Measurements from ENCODE around the gene ERI3. TPM values are rescaled to one million over a fixed set of nuclear protein-coding genes. Genes with fewer than 3 reads are reported as not detected.

ERI3 gene
- total and polyA plus RNA-seq, 2 of the 13 experiments (the other 11 are each of a cell fraction or from before 2014, with no cell fraction given): 35.6 to 35.9 TPM

DNA sequence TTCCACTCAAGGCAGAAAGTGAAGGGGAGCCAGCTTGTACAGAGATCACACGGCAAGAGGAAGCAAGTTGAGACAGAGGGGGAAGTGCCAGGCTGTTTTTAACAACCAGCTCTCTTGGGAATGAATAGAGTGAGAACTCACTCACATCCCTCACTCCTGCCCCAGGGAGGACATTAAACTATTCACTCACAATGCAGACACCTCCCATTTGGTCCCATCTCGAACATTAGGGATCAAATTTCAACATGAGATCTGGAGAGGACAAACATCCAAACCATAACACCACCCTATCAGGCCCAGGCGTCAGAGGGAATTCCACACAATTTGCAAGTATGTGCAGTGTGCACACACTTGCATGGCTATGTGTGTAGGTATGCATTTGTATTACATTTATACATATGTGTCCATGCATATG is 79.1 kb downstream of the ERI3 start:
- ATAC-seq (no peak), DNase-seq (ENCODE audit: low spot score) (no peak), FAIRE-seq (peak; percentile 34)
- no peak overlapping the region for H3K9ac ChIP-seq (ENCODE audit: insufficient read depth, low read depth, low read length)
- peaks cover 0 to 1% of the 10 kb centered on the region in 2 experiments; a peak in 1 of 5 replicates for H3K36me3 ChIP-seq (replicated peaks in 1 of 2; ENCODE audit: control insufficient read depth in 1 of 2, insufficient read depth in 2 of 2, low read length in 2 of 2)
- no peak overlapping the region for H2AFZ ChIP-seq (ENCODE audit: low read length)
- intact Hi-C loops (cut with micrococcal nuclease; ENCODE audit: unreplicated experiment) (no loop called here), in situ Hi-C loops (cut with HindIII; ENCODE audit: extremely low pct_ligation_motif_present, low pct_unique_long_range_greater_than_20kb) (no loop called here)
- H3K27ac ChIP-seq (ENCODE audit: extremely low read length, insufficient read depth, low read length): no peak overlapping the region
- no TSS peak for BruUV-seq (replicated peaks)
- no peak overlapping the region for H3K4me3 ChIP-seq (replicated peaks in 1 of 3; ENCODE audit: insufficient read depth in 1 of 3, low read depth in 2 of 3, low read length in 3 of 3)
- no peaks in the 10 kb centered on the region for H3K79me2 ChIP-seq (ENCODE audit: insufficient read depth, low read length)
- WGBS (ENCODE audit: low lambda C conversion rate): 88% methylated on average over 3 of the region's 3 CpGs
- no peak overlapping the region for H3K4me2 ChIP-seq (ENCODE audit: low read depth, low read length)
- H4K20me1 ChIP-seq (ENCODE audit: insufficient read depth, low read length): no peaks in the 10 kb centered on the region; the same call in 1 of the 2 replicates
- peaks cover 24% of the 10 kb centered on the region for H3K4me1 ChIP-seq (ENCODE audit: insufficient read depth, low read length)
- TF ChIP-seq ZNF549 (CRISPR knock-in tag; IDR thresholded peaks at IDR 0.05): no peak
- no peak for TF ChIP-seq PTBP1 (IDR thresholded peaks at IDR 0.05; ENCODE audit: low read depth, low read length, poor library complexity, severe bottlenecking)
- no peak for TF ChIP-seq RAD51 (IDR thresholded peaks at IDR 0.05; ENCODE audit: borderline replicate concordance)
- TF ChIP-seq IKZF4 (CRISPR knock-in tag; IDR thresholded peaks at IDR 0.05; ENCODE audit: borderline replicate concordance, low read depth, not compliant biosample characterization): no peak
- TF ChIP-seq NFE2L1 (CRISPR knock-in tag; IDR thresholded peaks at IDR 0.05; ENCODE audit: borderline replicate concordance): no peak
- TF ChIP-seq, protein P1, sequence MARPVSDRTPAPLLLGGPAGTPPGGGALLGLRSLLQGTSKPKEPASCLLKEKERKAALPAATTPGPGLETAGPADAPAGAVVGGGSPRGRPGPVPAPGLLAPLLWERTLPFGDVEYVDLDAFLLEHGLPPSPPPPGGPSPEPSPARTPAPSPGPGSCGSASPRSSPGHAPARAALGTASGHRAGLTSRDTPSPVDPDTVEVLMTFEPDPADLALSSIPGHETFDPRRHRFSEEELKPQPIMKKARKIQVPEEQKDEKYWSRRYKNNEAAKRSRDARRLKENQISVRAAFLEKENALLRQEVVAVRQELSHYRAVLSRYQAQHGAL (CRISPR knock-in tag; IDR thresholded peaks at IDR 0.05; ENCODE audit: not compliant biosample characterization): no peak
- CTCF ChIA-PET (ENCODE audit: low intra/inter-chr PET ratio, low total read pairs): no interaction called here
- no peaks in the 10 kb centered on the region for H3K27me3 ChIP-seq (ENCODE audit: control insufficient read depth in 1 of 2, insufficient read depth in 2 of 2, low read length in 2 of 2)
- H3K9me3 ChIP-seq (ENCODE audit: low read length): no peaks in the 10 kb centered on the region
- POLR2A ChIA-PET: interaction anchor here (5.2 kb wide), 1 partner anchor 7 kb away, joined by 36 read pairs; no protein-coding TSS in a partner anchor

DNA sequence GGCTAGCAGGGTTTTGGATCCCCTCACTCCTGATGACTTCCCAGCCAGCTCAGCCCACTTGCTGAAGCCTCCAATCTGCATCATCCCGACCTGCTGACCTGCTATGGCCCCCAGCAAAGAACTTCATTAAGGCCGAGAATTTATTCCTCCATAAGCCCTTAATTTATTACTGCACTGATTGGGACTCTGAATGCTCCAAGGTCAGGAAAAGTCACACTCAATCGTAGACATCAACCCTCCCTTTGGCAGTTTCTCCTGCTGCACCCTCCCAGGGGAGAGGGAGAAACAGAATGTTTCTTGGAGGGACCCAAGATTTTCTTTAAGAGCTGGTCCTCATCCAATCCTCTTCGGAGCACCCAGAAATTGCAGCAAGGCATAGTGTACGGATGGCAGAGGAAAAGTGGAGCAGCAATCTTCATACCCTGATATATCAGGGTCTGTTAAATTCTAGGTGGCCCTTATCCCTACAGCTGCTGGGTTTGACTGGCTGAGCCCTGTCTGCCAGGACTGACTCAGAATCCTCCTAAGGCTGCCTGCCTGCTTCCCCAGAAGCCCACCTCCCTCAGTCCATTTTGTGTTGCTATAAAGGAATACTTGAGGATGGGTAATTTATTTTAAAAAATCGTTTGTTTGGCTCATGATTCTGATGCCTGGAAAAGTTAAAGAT is 79.6 kb downstream of the ERI3 start:
- in situ Hi-C loops (cut with HindIII; ENCODE audit: extremely low pct_ligation_motif_present, low pct_unique_long_range_greater_than_20kb): no loop called here
- ATAC-seq: no peak
- ChIA-PET CTCF (ENCODE audit: low intra/inter-chr PET ratio, low total read pairs) (no interaction called here), POLR2A (interaction anchor here (5.2 kb wide), 1 partner anchor 8 kb away, joined by 36 read pairs; no protein-coding TSS in a partner anchor)
- Histone ChIP-seq H3K9ac (ENCODE audit: insufficient read depth, low read depth, low read length) (no peak overlapping the region), H3K36me3 (replicated peaks in 1 of 2; ENCODE audit: control insufficient read depth in 1 of 2, insufficient read depth in 2 of 2, low read length in 2 of 2) (peaks cover 0 to 1% of the 10 kb centered on the region in 2 experiments; a peak in 1 of 5 replicates), H3K4me1 (ENCODE audit: insufficient read depth, low read length) (peaks cover 24% of the 10 kb centered on the region), H3K79me2 (ENCODE audit: insufficient read depth, low read length) (no peaks in the 10 kb centered on the region), H2AFZ (ENCODE audit: low read length) (no peak overlapping the region), H3K27ac (ENCODE audit: extremely low read length, insufficient read depth, low read length) (no peak overlapping the region), H3K27me3 (ENCODE audit: control insufficient read depth in 1 of 2, insufficient read depth in 2 of 2, low read length in 2 of 2) (no peaks in the 10 kb centered on the region), H3K4me3 (replicated peaks in 1 of 3; ENCODE audit: insufficient read depth in 1 of 3, low read depth in 2 of 3, low read length in 3 of 3) (no peak overlapping the region), H3K9me3 (ENCODE audit: low read length) (no peaks in the 10 kb centered on the region), H4K20me1 (ENCODE audit: insufficient read depth, low read length) (no peaks in the 10 kb centered on the region; the same call in 1 of the 2 replicates), H3K4me2 (ENCODE audit: low read depth, low read length) (no peak overlapping the region)
- 80% methylated on average over 6 of the region's 6 CpGs for WGBS (ENCODE audit: low lambda C conversion rate)
- no TSS peak for BruUV-seq (replicated peaks)
- TF ChIP-seq CREM (IDR thresholded peaks at IDR 0.05) (no peak), CREM (CRISPR knock-in tag; IDR thresholded peaks at IDR 0.05) (no peak), BHLHE40 (IDR thresholded peaks at IDR 0.05; ENCODE audit: low read length) (no peak), PCBP1 (IDR thresholded peaks at IDR 0.05; ENCODE audit: borderline replicate concordance, low read depth, low read length) (no peak)
- intact Hi-C loops (cut with micrococcal nuclease; ENCODE audit: unreplicated experiment): no loop called here
- DNase-seq (ENCODE audit: low spot score): no peak
- no peak for FAIRE-seq
